A204.1 (cell line): ENCODE data around the gene SH3GL2.
"Not testable (repeated sequence)": the region's sequence is repeated elsewhere in the genome, so short reads cannot be mapped to it uniquely, and the experiment has no call there.

Source experiments
- FAIRE-seq: peaks from 2 replicates; lab custom pipeline; 2012; peaks lifted over from hg19 to GRCh38; lab: Jason Lieb, UNC

The SH3GL2 gene

DNA sequence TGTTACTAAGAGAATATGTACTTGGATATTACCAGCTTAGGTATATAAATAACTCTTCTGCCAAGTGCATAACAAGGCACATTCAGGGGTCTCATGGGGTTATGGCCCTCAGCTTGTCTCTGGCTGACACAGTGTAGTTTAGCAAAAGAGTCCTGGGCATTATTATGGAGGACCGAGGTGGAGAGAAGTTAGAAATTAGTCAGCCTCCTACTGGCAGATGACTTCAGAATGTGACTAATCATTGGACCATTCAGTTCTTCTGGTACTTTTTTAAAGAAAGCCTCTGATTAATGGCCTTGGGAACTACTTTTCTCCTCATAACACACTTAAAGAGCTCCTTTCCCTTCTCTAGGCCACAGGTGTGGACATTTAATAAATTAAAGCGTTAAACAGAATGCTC lies 178.9 kb downstream of the SH3GL2 start:
- no peak for FAIRE-seq

DNA sequence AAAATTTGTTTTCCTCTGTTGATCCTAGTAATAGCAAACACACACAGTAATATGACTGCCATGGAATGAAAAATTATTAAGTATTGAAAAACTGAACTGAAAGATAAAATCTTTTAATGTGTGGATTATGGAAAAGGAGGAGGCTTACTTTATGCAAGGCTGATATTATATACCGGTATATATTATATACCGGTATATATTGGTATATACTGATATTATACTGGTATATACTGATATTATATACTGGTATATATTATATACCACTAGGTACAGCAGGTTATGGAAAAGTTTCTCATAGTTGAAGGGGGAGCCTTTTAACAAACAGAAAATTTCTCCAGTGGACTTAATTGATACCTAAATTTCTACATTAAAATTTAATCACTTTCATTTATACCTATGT lies 181.4 kb downstream of the SH3GL2 start:
- FAIRE-seq, result no peak

DNA sequence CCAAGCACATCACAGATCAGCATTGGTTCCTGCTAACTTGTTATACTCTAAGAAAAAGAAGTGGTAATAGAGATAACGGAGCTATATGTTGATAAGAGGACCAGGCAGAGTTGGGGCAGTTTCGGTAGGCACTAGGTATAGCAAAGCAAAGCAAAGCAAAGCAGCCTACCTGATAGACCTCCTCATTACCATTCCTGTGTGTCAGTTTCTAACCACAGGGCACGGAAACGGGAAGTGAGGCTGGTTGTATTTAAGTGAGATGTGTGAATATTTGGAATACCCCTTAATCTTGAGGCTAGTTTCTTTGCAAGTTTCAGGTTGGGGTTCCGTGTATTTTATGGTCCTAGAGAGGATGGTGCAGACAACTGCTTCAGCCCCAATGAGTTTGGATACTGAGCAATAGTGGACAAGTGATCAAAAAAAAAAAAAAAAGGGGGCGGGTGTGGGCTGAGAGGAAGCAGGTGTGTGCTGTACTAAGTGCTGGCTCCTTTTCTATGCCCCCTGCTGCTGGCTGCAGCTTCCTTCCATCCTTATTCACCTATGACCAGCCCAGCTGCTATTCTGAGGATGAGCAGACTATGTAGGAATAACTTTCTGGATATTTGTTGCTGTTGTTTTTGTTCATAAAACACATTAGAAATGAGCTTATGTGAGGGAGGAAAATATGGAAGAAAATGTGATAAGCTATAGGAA lies 183.3 kb downstream of the SH3GL2 start:
- FAIRE-seq, result no peak

DNA sequence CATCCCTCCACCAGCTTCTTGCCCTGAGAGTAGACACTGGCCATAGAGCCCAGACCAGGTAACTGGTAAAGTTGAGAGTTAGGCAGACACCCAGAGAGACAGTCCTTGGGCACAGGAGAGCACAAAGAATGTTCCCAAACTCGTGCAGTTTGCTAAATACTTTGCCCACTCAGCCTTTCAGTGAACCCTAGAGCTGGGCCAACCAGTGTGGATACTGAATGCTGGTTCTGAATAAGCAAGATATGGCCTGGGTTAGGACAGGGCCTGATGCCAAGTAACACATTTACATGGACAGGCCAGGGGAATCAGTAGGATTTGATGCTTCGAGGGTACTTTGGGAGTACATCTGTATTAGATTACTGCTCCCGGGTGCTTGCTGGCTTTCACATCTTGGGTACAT lies 185.4 kb downstream of the SH3GL2 start:
- no peak for FAIRE-seq

DNA sequence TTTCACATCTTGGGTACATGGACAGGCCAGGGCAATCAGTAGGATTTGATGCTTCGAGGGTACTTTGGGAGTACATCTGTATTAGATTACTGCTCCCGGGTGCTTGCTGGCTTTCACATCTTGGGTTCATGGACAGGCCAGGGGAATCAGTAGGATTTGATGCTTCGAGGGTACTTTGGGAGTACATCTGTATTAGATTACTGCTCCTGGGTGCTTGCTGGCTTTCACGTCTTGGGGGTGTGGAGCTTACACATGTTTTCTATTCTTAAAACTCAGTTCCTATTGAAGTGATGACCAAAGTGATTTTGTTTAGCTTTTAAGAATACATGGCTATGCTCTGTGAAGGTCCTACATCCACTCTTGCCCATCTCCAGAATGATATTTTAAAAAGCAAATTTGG lies 186.3 kb downstream of the SH3GL2 start:
- FAIRE-seq, result not testable (repeated sequence)

DNA sequence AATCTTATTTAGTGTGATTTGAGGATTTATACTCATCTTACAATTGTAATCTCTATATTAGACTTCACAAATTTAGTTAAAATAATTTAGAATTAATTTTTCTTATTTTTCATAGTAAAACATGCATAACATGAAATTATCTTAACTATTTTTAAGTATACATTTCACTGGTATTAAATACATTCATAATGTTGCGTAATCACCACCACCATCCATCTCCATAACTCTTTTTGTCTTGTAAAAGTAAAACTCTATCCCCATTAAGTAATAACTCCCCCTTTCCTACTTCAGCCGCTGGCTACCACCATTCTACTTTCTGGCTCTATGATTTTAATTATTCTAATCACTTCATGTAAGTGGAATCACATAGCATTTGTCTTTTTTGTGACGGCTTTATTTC lies 193.4 kb downstream of the SH3GL2 start:
- FAIRE-seq, result no peak

DNA sequence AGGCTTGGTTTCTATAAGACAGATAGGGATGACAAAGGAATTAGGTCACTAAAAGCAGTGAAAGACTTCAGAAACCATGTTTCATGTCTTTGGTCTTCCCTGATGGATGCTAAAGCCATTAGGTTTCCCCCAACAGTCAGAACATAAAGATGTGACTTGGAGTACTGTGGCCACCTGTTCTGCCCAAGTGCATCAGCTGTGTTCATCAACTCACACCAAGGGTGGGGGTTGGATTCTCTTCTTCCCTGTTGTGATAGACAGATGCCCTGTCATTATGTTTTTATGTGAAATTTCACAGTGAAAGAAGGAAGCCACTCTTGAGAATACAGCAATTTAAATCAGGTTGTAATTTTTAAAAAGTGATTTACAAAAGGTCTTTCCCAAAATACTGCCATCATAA lies 196.8 kb downstream of the SH3GL2 start:
- FAIRE-seq, result no peak

DNA sequence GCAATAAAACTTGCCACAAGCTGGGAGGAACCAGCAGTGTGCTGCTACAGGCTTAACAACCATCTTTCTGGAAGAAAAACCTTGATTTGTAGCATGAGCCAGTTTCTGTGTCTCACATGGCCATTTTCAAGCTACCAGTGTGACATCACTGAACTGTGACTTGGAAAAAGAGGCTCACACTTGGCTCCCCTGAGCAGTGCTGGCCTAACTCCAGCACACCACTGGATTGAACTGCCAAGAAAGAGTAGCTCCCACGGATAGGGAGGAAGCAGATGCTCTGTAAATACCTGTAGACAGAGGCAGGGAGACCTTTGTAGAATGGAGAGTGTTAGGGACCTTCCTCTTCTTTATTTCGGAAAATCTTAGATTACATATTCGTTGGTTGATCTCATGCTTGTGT lies 197.9 kb downstream of the SH3GL2 start:
- no peak for FAIRE-seq

DNA sequence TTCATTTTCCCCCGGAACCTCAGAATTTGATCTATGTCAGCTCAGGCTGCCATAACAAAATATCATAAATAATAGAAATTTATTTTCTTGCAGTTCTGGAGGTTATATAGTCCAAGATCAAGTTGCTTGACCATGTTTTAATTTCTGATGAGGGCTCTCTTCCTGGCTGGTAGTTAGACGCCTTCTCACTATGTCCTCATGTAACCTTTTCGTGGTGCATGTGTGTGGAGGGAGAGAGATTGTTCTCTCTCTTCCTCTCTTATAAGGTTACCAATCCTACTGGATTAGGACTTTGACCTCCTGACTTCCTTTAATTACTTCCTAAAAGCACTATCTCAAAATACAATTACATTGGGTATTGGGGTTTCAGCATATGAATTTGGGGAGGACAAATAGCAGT lies 198.6 kb downstream of the SH3GL2 start:
- FAIRE-seq, result no peak

DNA sequence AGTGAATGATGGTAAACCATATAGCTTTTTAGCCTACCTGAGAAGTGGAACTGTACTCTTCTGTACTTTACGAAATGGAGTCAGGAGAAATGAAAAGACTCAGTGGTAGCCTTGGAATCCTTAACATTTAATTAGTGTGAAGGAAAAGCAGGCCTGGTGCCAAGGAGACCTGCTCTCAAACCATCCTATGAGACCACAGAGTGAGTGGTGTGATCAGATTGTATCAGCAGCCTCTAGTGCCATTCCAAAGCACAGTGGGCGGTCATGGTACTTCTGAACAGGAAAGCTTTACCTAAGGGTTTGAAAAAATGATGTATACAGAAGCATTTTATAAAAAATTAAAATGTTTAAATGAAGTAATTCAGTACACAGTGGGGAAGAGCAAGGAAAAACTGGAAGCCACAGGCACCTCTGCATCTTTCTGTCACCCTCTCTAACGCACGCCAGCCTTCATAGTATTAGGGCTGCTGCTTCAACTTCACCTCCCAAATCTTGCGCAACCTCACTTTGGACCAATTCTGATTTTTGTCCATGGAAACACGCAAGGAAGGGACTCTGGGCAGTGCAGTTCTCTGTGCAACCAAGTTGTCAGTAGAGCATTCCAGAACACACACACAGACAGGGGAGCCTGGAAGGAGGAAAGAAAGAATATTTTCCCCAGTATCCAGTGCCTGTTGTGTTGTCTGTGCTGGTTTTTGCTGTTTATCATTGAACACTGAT lies 203.7 kb downstream of the SH3GL2 start:
- FAIRE-seq, result no peak

DNA sequence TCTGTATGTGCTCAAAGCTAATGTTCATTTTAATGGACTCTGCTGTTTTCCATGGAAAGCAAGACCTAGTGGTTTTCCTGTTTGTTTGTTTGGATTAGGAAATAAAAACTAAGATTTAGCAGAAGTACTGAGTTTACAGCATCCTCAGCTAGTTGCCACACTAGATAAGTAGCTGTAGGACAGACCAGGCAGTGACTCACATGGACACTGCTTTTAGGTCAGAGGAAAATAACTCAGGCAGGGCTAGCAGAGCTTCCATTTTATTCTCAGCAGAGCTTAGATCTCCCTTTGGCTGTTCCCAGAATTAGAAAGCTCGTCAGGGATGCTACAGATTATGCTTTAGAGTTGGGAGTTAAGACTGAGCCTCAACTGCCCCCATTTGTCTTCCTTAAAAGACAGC lies 204.4 kb downstream of the SH3GL2 start:
- no peak for FAIRE-seq

DNA sequence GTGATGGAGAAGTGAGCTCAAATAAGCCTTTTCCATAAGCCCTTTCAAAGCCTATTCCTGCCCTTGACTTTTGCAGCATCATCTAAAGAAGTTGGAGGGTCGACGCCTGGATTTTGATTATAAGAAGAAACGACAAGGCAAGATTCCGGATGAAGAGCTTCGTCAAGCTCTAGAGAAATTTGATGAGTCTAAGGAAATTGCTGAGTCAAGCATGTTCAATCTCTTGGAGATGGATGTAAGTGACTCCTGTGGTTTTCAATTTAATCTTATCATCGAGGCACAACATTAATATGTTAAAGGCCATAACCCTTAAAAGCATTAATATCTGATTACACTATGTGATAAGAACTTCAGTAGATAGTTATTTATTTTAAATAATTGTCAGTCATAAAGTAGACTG lies 210.4 kb downstream of the SH3GL2 start:
- FAIRE-seq, result no peak

DNA sequence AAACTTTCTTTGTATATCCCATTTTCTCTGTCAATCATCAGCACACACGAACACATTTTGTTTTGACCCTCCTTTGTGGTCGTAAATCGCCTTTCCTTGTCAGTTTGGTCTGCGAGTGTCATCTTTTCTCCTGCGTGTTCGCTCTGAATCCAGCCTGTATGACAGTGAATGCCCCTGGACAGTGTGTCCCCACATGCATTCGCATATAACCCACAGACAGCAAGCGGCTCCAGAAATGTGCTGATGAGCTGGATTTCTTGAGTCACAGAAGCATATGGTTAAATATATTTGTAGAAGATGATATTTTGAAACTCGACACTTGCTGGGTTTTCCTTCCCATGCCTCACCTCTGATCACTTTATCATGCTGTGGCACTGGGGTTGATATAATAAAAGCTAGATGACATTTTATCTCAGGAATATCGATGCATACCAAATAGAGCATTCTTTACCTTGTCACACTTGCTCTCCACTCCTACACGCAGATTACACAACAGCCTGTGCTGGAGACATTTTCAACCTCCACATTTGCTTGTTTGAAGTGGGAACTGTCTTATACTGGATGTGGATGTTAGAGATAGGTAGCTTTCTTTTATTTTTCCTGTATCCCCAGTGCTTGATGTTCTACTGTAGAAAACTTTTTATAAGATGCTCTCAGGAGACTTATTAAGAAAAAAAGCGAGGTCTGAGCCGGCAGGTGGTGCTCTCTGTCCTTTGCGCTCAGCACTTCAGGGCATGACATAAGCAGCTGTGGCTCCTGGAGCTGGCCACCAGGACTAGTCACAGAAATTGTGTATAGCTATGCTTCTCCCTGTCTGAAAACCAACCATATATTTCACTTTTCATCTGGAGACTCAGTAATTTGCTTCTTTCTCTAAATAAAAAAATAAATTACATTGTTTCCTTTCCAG lies 215.1 kb downstream of the SH3GL2 start:
- no peak for FAIRE-seq

DNA sequence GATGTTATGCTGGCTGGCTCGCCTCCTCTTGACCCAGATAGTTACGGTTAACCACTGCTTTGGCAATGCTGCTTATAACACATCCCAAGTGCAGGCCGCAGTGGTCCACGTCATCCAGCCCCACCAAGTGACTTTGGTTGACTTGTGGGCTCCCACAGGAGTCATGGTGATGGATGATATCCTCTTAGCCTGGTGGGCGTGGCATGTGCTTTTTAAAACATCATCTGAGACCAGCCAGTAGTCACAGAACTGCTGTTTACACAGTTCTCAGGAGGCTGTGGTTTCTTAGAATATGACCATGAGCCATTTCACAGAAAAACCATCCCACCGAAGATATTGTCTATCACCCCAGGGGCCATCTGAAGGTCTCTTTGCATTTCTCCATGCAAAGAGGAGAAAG lies 216.9 kb downstream of the SH3GL2 start:
- no peak for FAIRE-seq

DNA sequence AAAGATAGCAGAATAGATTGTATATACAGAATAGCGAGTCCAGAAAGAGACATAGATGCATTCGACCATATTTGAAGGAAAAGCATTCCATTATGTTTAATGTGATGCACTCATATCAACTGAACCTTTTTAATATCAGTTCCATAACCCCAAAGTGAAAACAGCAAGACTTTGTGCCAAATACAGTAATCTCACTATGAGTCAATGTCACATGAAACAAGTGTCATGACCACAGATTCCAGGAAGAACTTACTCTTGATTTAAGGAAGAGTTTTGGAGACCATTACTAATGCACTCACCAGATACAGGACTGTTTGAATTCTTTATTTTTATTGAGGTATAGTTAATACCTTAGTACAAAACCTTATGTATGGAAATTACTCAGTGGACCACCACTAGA lies 220.5 kb downstream of the SH3GL2 start:
- no peak for FAIRE-seq

DNA sequence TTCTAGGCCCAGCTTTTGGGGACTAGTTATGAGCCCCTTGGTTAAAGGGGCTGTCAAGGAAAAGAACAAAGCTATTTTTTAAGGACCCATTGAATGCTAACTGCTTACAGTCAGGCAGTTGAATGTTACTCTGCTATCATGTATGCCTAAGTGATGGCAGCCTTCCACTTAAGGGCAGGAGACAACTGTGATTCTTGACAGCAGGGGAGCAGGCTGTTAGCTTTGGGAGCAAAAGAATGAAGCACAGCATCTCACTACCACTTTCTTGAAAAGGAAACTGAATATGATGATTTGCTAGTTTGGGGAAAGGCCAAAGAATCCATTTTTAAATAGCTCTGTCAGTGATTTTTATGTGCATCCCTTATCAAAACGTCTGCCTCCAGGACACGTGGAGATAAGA lies 221.6 kb downstream of the SH3GL2 start:
- no peak for FAIRE-seq

DNA sequence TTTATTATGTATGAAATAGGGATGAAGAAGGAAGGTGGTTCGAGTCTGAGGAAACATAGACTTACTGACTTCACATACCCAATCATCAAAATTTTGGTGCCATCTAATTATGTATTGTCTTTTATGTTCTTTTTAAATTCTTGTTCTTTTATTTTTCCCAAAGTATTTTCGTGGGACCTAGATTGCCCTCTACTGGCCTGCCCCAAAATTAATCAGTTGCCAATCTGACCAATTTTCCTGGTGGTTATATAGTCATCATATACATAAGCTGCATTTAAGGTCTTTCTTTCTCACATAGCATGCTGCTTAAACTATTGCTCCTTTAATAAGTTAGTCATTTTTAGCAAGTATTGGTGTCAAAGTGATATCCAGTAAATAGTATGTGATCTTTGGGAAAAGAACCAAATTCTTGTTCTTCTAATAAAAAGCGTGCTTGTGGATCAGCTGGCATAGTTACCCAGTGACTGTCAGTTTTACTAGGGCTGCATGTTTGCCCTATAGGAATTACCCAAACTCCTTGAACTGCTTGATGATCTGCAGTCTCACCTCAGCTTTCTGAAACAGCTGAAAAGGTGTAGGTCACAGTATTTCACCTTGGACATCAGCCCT lies 223.5 kb downstream of the SH3GL2 start:
- FAIRE-seq, result peak; percentile 76

DNA sequence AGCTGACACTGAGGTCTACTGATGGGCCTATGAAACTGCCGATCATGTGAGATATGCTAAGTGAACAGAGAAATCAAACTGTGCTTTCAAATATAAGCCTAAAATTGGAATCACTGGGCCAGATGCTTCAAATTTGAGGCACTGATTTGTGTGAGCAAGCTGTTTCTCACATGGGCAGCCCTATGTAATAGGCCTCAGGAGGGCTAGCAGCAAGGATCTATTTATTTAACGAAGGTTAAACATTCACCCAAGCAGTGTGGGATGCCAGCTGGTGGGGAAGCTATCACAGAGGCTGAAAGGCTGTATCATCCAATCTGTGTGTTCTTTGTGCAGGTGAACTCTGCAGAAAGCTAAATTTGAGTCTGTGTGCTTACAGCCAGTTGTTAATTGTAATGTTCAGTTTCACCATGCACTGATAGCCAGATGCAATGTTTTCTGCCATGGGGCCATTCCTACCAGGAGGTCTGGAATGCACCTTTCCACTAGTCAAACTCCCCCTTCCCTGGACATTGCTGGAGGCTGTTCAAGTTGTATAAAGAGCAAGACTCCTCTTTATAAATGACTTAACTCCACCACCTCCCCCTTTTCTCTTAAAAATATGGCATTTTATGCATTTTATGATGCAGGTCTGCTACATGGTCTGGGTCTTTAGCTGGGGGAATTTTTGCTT lies 228.9 kb downstream of the SH3GL2 start:
- FAIRE-seq, result no peak

DNA sequence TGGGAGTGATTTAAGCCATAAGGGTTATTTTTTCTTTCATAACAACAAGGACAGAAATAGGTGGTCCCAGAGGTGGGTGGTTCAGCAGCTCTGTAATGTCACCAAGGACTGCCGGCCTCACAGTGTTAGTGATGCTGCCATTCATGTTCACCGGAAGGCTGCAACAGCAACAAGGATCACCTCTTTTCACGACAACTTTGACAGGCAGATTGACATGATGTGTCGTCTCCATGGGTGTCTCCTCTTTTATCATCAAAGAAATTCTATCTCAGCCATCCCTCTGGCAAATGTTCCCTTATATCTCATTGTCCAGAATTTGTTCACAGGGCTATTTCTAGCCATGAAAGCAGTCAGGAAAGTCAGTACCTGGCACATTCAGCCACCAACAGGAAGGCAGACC lies 231.5 kb downstream of the SH3GL2 start:
- no peak for FAIRE-seq

DNA sequence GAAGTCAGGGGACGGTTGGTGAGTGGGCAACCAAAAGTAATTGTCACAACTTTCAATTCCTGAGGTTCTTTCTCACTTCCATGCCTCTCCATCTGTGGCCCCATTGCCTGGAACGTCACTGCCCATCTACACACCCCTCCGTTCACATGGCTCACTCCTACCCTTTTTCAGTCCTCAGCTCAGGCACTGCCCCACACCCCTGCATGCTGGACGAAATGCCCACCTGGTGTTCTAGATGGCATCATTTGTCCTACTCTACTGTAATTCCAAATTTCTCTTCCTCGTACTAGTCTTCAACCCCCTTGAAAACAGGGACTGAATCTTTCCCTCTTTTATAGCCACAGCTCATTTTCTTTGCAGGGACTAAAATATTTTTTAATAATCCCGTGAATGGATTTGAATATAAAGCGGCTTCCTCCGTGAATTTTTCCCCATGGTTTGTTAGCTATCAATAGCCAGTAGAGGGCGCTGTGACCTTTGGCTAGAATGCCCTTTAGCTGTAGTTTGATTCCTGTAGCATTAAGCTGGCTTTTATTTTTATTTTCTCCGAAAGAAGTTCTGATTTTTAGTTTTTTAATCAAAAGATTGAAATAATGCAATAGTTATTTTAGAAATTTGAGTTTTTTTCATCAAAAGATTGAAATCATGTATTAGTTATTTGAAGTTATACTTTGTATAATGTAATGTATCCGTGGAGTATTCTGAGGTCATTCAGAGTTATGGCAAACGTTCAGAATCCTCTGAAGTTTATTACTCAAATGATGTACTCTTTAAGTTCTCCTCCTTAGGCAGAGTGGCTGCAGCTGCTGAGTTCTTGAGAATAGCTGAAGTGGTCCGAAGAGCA lies 232.1 kb downstream of the SH3GL2 start:
- peak; percentile 93 for FAIRE-seq

DNA sequence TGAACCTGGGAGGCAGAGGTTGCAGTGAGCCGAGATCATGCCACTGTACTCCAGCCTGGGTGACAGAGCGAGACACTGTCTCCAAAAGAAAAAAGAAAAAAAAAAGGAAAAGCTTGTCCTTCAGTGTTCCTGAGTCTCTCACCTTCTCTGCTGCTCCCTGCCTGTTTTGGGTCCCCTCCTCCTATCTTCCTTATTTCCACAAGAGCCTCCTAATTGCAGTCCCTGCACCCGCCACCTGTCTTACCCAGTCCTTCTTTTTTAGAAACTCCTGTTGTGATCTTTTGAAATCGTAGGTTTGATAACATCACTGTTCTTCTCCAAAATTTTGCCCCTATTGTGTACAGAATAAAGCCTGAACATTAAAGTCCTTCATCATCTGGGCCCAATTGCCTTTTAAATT lies 234.9 kb downstream of the SH3GL2 start:
- FAIRE-seq, result no peak
